ENCODE measurements around the gene MICU1. TPM values are rescaled to one million over a fixed set of nuclear protein-coding genes. Genes with fewer than 3 reads are reported as not detected.
"Not testable (repeated sequence)": the region's sequence is repeated elsewhere in the genome, so short reads cannot be mapped to it uniquely, and the experiment has no call there.

The MICU1 gene, protein sequence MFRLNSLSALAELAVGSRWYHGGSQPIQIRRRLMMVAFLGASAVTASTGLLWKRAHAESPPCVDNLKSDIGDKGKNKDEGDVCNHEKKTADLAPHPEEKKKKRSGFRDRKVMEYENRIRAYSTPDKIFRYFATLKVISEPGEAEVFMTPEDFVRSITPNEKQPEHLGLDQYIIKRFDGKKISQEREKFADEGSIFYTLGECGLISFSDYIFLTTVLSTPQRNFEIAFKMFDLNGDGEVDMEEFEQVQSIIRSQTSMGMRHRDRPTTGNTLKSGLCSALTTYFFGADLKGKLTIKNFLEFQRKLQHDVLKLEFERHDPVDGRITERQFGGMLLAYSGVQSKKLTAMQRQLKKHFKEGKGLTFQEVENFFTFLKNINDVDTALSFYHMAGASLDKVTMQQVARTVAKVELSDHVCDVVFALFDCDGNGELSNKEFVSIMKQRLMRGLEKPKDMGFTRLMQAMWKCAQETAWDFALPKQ
- total RNA-seq, result 10 to 100 TPM in 5 of 6 donors, 1 to 10 TPM in 1; 9.4 to 21.7 (median 11.9) TPM
- 10 to 100 TPM; 12.3 to 18.9 TPM for polyA plus RNA-seq

DNA sequence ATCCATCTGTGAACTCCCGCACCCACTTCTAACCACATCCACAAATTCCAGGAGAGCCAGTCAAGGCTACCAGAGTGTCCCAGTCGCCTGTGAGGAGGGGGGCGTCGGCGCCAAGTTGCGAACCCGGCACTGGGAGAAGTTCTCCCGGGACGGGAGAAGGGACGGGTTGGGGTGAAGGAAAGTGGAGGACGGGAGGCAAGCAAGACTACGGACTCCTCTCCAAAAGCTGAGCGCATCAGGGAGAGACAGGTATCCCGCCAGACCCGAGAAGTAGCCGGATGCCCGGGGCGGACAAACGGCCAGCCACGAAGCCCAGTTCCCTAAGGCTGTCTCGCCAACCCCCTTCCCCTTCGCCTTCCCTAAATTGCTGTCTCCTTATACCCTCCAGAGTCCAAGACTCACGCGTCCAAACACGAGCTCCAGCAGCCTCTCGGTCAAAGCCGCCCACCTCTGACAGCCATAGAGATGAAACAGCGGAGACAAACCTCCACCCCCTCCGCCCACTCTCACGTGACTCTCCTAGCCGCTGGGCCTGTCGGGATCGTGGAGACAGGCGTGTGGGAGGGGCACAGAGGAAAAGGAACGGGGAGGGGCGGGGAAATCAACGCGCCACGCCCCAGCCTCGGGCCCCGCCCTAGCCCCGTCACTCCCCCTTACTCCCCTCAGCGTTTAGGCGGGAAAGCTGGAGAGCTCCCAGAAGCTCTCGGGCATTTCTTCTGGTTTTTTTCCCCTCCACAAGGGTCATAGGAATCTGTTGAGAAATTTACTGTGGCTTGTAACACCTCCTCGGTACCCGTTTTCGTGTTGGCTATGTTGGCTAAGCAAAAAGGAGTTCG lies at the start of gene MICU1:
MICU1 (minus strand) TSS at position 472 of the 836 bp plus-strand sequence. CDS start 59,286 bp downstream, outside the sequence.
- Histone ChIP-seq H3K36me3 (no peaks in the 10 kb centered on the region), H3K4me3 (peak within 1 kb of the TSS; percentile 65 to 81 (median 80)), H3K27me3 (no peaks in the 10 kb centered on the region), H3K27ac (peak within 1 kb of the TSS in 3 of 4 donors; percentile 69 to 73 (median 73)), H3K9me3 (no peaks in the 10 kb centered on the region), H3K4me1 (peaks cover 0 to 12% (median 7%) of the 10 kb centered on the region in 3 donors)
- ATAC-seq (peak; percentile 99 to 100 (median 100)), DNase-seq (peak; percentile 92 to 97 (median 94)), FAIRE-seq (peak; percentile 85)
- intact Hi-C loops (cut with DNase I), result no loop called here
- TF ChIP-seq, protein P1, sequence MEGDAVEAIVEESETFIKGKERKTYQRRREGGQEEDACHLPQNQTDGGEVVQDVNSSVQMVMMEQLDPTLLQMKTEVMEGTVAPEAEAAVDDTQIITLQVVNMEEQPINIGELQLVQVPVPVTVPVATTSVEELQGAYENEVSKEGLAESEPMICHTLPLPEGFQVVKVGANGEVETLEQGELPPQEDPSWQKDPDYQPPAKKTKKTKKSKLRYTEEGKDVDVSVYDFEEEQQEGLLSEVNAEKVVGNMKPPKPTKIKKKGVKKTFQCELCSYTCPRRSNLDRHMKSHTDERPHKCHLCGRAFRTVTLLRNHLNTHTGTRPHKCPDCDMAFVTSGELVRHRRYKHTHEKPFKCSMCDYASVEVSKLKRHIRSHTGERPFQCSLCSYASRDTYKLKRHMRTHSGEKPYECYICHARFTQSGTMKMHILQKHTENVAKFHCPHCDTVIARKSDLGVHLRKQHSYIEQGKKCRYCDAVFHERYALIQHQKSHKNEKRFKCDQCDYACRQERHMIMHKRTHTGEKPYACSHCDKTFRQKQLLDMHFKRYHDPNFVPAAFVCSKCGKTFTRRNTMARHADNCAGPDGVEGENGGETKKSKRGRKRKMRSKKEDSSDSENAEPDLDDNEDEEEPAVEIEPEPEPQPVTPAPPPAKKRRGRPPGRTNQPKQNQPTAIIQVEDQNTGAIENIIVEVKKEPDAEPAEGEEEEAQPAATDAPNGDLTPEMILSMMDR (IDR thresholded peaks at IDR 0.05), result no peak
- 0 to 1% methylated on average over 49 of the region's 49 CpGs for WGBS, 2 donors

GRCh38 chr10:72674174-72674573 lies 48.3 kb upstream of the MICU1 start:
- DNase-seq; FAIRE-seq; H3K36me3 ChIP-seq; H3K9me3 ChIP-seq; intact Hi-C loops (cut with DNase I); H3K27me3 ChIP-seq; ATAC-seq; H3K4me3 ChIP-seq; H3K27ac ChIP-seq; H3K4me1 ChIP-seq: not testable (repeated sequence)
- WGBS, 2 donors, result 90 to 92% methylated on average over 4 to 5 of the region's 5 CpGs

DNA sequence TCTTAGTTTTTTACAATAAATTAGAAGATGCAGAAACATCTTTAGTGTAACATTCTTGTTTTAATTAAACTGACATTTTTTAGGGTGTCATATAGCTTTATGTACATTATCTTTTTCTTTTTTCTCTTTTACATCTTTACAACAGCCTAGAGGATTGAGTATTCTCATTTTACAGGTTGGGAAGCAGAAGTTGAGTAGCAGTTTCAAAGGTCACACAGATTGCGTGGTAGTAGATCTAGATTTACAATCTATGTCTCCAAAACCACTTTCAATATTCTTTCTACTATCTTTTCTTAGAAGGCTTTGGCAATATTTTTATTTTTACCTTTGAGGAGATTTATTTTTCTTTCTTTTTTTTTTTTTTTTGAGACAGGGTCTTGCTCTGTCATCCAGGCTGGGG lies 47.4 kb upstream of the MICU1 start:
- Histone ChIP-seq H3K4me1 (no peaks in the 10 kb centered on the region), H3K36me3 (no peaks in the 10 kb centered on the region), H3K27me3 (no peaks in the 10 kb centered on the region), H3K27ac (no peak overlapping the region), H3K4me3 (no peak overlapping the region), H3K9me3 (no peaks in the 10 kb centered on the region)
- ATAC-seq (no peak), DNase-seq (no peak), FAIRE-seq (no peak)
- 66 to 74% methylated on average over 1 of the region's 1 CpG for WGBS, 2 donors
- TF ChIP-seq, protein P1 (IDR thresholded peaks at IDR 0.05), result no peak
- intact Hi-C loops (cut with DNase I), result no loop called here

- no peak overlapping the region for H3K27ac ChIP-seq
- H3K4me3 ChIP-seq, result no peak overlapping the region
- FAIRE-seq (no peak), ATAC-seq (no peak), DNase-seq (no peak)
- no peaks in the 10 kb centered on the region for H3K4me1 ChIP-seq
- TF ChIP-seq, protein P1 (IDR thresholded peaks at IDR 0.05), result no peak
- WGBS, 2 donors, result 82 to 92% methylated on average over 3 of the region's 3 CpGs
- intact Hi-C loops (cut with DNase I), result no loop called here
- no peaks in the 10 kb centered on the region for H3K9me3 ChIP-seq
- no peaks in the 10 kb centered on the region for H3K36me3 ChIP-seq
- H3K27me3 ChIP-seq, result no peaks in the 10 kb centered on the region
These were observed 41.5 kb upstream of the MICU1 start for GRCh38 chr10:72667207-72667864.

- intact Hi-C loops (cut with DNase I), result no loop called here
- Histone ChIP-seq H3K9me3 (no peaks in the 10 kb centered on the region), H3K4me1 (no peaks in the 10 kb centered on the region), H3K4me3 (no peak overlapping the region), H3K27me3 (no peaks in the 10 kb centered on the region), H3K36me3 (no peaks in the 10 kb centered on the region), H3K27ac (no peak overlapping the region)
- WGBS, 2 donors, result 79 to 80% methylated on average over 4 of the region's 4 CpGs
- no peak for ATAC-seq
- TF ChIP-seq, protein P1 (IDR thresholded peaks at IDR 0.05), result no peak
- FAIRE-seq, result no peak
- no peak for DNase-seq
These were observed 40.0 kb upstream of the MICU1 start for GRCh38 chr10:72665925-72666324.
